GM23248 (cell line): Measurements from ENCODE around the gene ADARB1. TPM values are rescaled to one million over a fixed set of nuclear protein-coding genes. Genes with fewer than 3 reads are reported as not detected.

ENCODE experiments used
- DNase-seq: peaks from one replicate; pipeline ENCODE4 v3.0.0-alpha.2; 2015
- H2AFZ ChIP-seq: fragments of 200-600 bp; sonication (generic); 2 replicates; pipeline ENCODE4 v1.6.1; 2016; ENCODE audit warnings: antibody characterized with exemption
- H3F3A ChIP-seq: fragments of 200-600 bp; sonication (generic); 2 replicates; pipeline ENCODE4 v1.6.1; 2016; ENCODE audit warnings: mild to moderate bottlenecking, antibody characterized with exemption, mixed run types; ENCODE audit not compliant: insufficient read depth
- H3K27ac ChIP-seq: fragments of 200-600 bp; sonication (generic); 2 replicates; pipeline ENCODE4 v1.5.1; 2016; ENCODE audit warnings: mild to moderate bottlenecking
- H3K27me3 ChIP-seq: fragments of 200-600 bp; sonication (generic); replicated peaks from 2 replicates; pipeline ENCODE4 v1.6.1; 2016; ENCODE audit warnings: mild to moderate bottlenecking; ENCODE audit not compliant: insufficient read depth
- H3K36me3 ChIP-seq: fragments of 200-600 bp; sonication (generic); 2 replicates; pipeline ENCODE4 v1.6.1; 2016; ENCODE audit warnings: low read depth, mild to moderate bottlenecking
- H3K4me1 ChIP-seq: fragments of 200-600 bp; sonication (generic); 2 replicates; pipeline ENCODE4 v1.6.1; 2016; ENCODE audit warnings: mild to moderate bottlenecking; ENCODE audit not compliant: insufficient read depth
- H3K4me2 ChIP-seq: fragments of 200-600 bp; sonication (generic); one replicate; pipeline ENCODE4 v1.6.1; 2016; ENCODE audit warnings: mild to moderate bottlenecking; ENCODE audit not compliant: unreplicated experiment
- H3K4me3 ChIP-seq: fragments of 200-600 bp; sonication (generic); 2 replicates; pipeline ENCODE4 v1.5.1; 2016; ENCODE audit warnings: mild to moderate bottlenecking
- H3K79me2 ChIP-seq: fragments of 200-600 bp; sonication (generic); 2 replicates; pipeline ENCODE4 v1.6.1; 2016; ENCODE audit warnings: mild to moderate bottlenecking; ENCODE audit not compliant: insufficient read depth
- H3K9ac ChIP-seq: fragments of 200-600 bp; sonication (generic); 2 replicates; pipeline ENCODE4 v1.6.1; 2016; ENCODE audit warnings: mild to moderate bottlenecking
- H3K9me2 ChIP-seq: fragments of 200-600 bp; sonication (generic); 2 replicates; pipeline ENCODE4 v1.6.1; 2016; ENCODE audit warnings: mixed run types, mild to moderate bottlenecking, moderate library complexity; ENCODE audit not compliant: insufficient read depth
- H3K9me3 ChIP-seq: fragments of 200-600 bp; sonication (generic); one replicate; pipeline ENCODE4 v1.6.1; 2017; ENCODE audit warnings: low read depth
- H4K20me1 ChIP-seq: fragments of 200-600 bp; sonication (generic); 2 replicates; pipeline ENCODE4 v1.6.0; 2016; ENCODE audit not compliant: insufficient read depth
- EZH2 ChIP-seq: fragments of 200-600 bp; sonication (generic); IDR thresholded peaks from 2 replicates; pipeline ENCODE4 v1.6.1; 2018; ENCODE audit warnings: antibody characterized with exemption, mild to moderate bottlenecking; ENCODE audit not compliant: insufficient read depth, poor library complexity, severe bottlenecking
- EZH2phosphoT487 ChIP-seq: fragments of 200-600 bp; sonication (generic); IDR thresholded peaks from 2 replicates; pipeline ENCODE4 v1.6.1; 2018; ENCODE audit warnings: antibody characterized with exemption, moderate library complexity, mild to moderate bottlenecking, low read depth; ENCODE audit not compliant: insufficient read depth
- WGBS, 2 experiments: methylation state at CpG; one replicate each; pipeline ENCODE4 v1.1.6; 2015 to 2017; ENCODE audit warnings: low lambda C conversion rate in 2 of 2, low coverage in 1 of 2; ENCODE audit errors: missing lambda C conversion rate in 2 of 2; 5-methylcytosine and 5-hydroxymethylcytosine counted together
- in situ Hi-C: fragments of 300-500 bp; cut with MboI; formaldehyde crosslinking; loops from 2 replicates; pipeline ENCODE4 v1.15.0; 2020
- polyA plus RNA-seq: library from polyadenylated mRNA; unstranded; fragments of >200 nt; fragmentation: Nextera tagmentation; extraction: Ambion mirVana; gene quantifications from 2 replicates; pipeline ENCODE4 v1.2.1, GENCODE V29; 2016
- total RNA-seq: library from RNA; depleted of rRNA; stranded (reverse); fragments of >200 nt; shearing (Covaris generic); gene quantifications from 2 replicates; pipeline ENCODE4 v1.2.3, GENCODE V29; 2014

Gene ADARB1
- total and polyA plus RNA-seq, 2 experiments from 2014 or later, result 16.3 to 17.4 TPM

GRCh38 chr21:45071078-45071873, 3.1 kb upstream of the ADARB1 start:
- H3K4me3 ChIP-seq, result no peak overlapping the region
- H3K27me3 ChIP-seq, result no peaks in the 10 kb centered on the region
- no peak overlapping the region for H3K4me2 ChIP-seq
- H3K36me3 ChIP-seq, result no peaks in the 10 kb centered on the region
- no peak overlapping the region for H2AFZ ChIP-seq
- no peaks in the 10 kb centered on the region for H3K9me2 ChIP-seq
- no peak for TF ChIP-seq EZH2
- no peak for TF ChIP-seq EZH2phosphoT487
- H3K27ac ChIP-seq, result no peak overlapping the region
- WGBS, 2 experiments, result 94 to 95% methylated on average over 24 of the region's 24 CpGs
- no peak overlapping the region for H3K9ac ChIP-seq
- DNase-seq, result no peak
- peaks cover 8% of the 10 kb centered on the region for H3F3A ChIP-seq
- no peaks in the 10 kb centered on the region for H4K20me1 ChIP-seq
- in situ Hi-C loops, result no loop called here
- H3K4me1 ChIP-seq, result peaks cover 6% of the 10 kb centered on the region
- peaks cover 15% of the 10 kb centered on the region for H3K79me2 ChIP-seq
- no peaks in the 10 kb centered on the region for H3K9me3 ChIP-seq

GRCh38 chr21:45071874-45072737, 2.3 kb upstream of the ADARB1 start:
- Histone ChIP-seq H3K4me2 (no peak overlapping the region), H3K9ac (no peak overlapping the region), H4K20me1 (no peaks in the 10 kb centered on the region), H3K9me2 (no peaks in the 10 kb centered on the region), H3K79me2 (peaks cover 23% of the 10 kb centered on the region), H3K27ac (no peak overlapping the region), H3K36me3 (no peaks in the 10 kb centered on the region), H3K9me3 (no peaks in the 10 kb centered on the region), H2AFZ (no peak overlapping the region), H3K4me3 (no peak overlapping the region), H3K27me3 (no peaks in the 10 kb centered on the region), H3K4me1 (peaks cover 13% of the 10 kb centered on the region), H3F3A (peaks cover 16% of the 10 kb centered on the region)
- in situ Hi-C loops, result no loop called here
- no peak for TF ChIP-seq EZH2phosphoT487
- TF ChIP-seq EZH2, result no peak
- 89 to 93% methylated on average over 31 to 32 of the region's 32 CpGs for WGBS, 2 experiments
- DNase-seq, result no peak

GRCh38 chr21:45072738-45073300, 1.6 kb upstream of the ADARB1 start:
- WGBS, 2 experiments, result 92 to 93% methylated on average over 29 of the region's 29 CpGs
- no peaks in the 10 kb centered on the region for H3K9me2 ChIP-seq

GRCh38 chr21:45073301-45074047, 906 bp upstream of the ADARB1 start:
- in situ Hi-C loops, result no loop called here
- DNase-seq, result no peak
- TF ChIP-seq EZH2phosphoT487 (no peak), EZH2 (no peak)

More at GRCh38 chr21:45072738-45073300, 1.6 kb upstream of the ADARB1 start:
- in situ Hi-C loops, result no loop called here
- H3K27ac ChIP-seq, result no peak overlapping the region
- peak overlapping the region; percentile 96; the same call in 1 of the 2 replicates for H3K9ac ChIP-seq
- no peak overlapping the region for H3K4me2 ChIP-seq
- H3K4me3 ChIP-seq, result no peak overlapping the region
- no peak overlapping the region for H2AFZ ChIP-seq
- no peaks in the 10 kb centered on the region for H4K20me1 ChIP-seq
- H3K36me3 ChIP-seq, result no peaks in the 10 kb centered on the region
- peaks cover 31% of the 10 kb centered on the region for H3K79me2 ChIP-seq
- peaks cover 13% of the 10 kb centered on the region for H3K4me1 ChIP-seq
- DNase-seq, result no peak
- H3K9me3 ChIP-seq, result no peaks in the 10 kb centered on the region
- peaks cover 18% of the 10 kb centered on the region for H3F3A ChIP-seq
- H3K27me3 ChIP-seq, result no peaks in the 10 kb centered on the region
- no peak for TF ChIP-seq EZH2
- TF ChIP-seq EZH2phosphoT487, result no peak

More at GRCh38 chr21:45073301-45074047, 906 bp upstream of the ADARB1 start:
- Histone ChIP-seq H3K36me3 (no peaks in the 10 kb centered on the region), H2AFZ (peak overlapping the region; percentile 40; the same call in 1 of the 2 replicates), H4K20me1 (no peaks in the 10 kb centered on the region), H3K27me3 (no peaks in the 10 kb centered on the region), H3K4me2 (peak overlapping the region; percentile 72), H3K9me3 (no peaks in the 10 kb centered on the region), H3K4me3 (peak overlapping the region; percentile 93), H3K9ac (peak overlapping the region; percentile 96), H3F3A (peaks cover 18% of the 10 kb centered on the region), H3K27ac (no peak overlapping the region), H3K4me1 (peaks cover 14% of the 10 kb centered on the region), H3K9me2 (no peaks in the 10 kb centered on the region), H3K79me2 (peaks cover 37% of the 10 kb centered on the region)
- 28 to 32% methylated on average over 27 to 30 of the region's 42 CpGs for WGBS, 2 experiments
